PC-3 (cell line): ENCODE data around the gene KCNS3.

Experiments
- CTCF ChIP-seq: fragments of 300-600 bp; sonication (generic); conservative IDR thresholded peaks from 2 replicates; pipeline ENCODE4 v1.5.1; 2017; ENCODE audit warnings: antibody characterized with exemption, low read depth, mild to moderate bottlenecking, low read length
- EZH2 ChIP-seq: fragments of 300-600 bp; sonication (generic); IDR thresholded peaks from one replicate; pipeline ENCODE4 v1.6.1; 2017; ENCODE audit warnings: antibody characterized with exemption, mild to moderate bottlenecking, low read length; ENCODE audit not compliant: unreplicated experiment
- EZH2phosphoT487 ChIP-seq: fragments of 300-600 bp; sonication (generic); IDR thresholded peaks from 2 replicates; pipeline ENCODE4 v1.6.1; 2018; ENCODE audit warnings: mild to moderate bottlenecking, antibody characterized with exemption, low read length, borderline replicate concordance

DNA sequence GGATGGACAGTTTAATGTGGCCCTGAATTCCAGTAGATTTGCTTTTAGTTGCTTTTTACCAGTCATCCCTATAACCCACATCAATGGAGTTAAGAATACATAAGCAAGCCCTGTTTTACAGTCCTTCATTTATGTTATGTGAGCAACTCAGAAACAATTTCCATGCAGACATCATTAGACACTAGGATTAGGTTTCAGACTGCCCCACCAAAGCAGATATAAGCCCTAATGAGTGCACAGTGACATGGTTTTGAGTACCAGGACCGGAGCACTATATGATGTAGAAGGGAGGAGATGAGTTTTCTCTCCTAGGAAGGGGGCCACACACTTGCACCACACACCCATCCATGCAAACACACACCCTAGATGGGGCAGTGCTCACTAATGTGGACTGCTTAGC, 15.5 kb downstream of the KCNS3 start:
- TF ChIP-seq CTCF, result no peak
- TF ChIP-seq EZH2, result no peak
- no peak for TF ChIP-seq EZH2phosphoT487
